GM21367 (cell line): ENCODE results near the gene RPL10.

ENCODE experiments used
- ATAC-seq: cut with Tn5 transposase; IDR thresholded peaks from one replicate; pipeline ENCODE4 v1.9.1; 2021; ENCODE audit not compliant: unreplicated experiment

The RPL10 gene

DNA sequence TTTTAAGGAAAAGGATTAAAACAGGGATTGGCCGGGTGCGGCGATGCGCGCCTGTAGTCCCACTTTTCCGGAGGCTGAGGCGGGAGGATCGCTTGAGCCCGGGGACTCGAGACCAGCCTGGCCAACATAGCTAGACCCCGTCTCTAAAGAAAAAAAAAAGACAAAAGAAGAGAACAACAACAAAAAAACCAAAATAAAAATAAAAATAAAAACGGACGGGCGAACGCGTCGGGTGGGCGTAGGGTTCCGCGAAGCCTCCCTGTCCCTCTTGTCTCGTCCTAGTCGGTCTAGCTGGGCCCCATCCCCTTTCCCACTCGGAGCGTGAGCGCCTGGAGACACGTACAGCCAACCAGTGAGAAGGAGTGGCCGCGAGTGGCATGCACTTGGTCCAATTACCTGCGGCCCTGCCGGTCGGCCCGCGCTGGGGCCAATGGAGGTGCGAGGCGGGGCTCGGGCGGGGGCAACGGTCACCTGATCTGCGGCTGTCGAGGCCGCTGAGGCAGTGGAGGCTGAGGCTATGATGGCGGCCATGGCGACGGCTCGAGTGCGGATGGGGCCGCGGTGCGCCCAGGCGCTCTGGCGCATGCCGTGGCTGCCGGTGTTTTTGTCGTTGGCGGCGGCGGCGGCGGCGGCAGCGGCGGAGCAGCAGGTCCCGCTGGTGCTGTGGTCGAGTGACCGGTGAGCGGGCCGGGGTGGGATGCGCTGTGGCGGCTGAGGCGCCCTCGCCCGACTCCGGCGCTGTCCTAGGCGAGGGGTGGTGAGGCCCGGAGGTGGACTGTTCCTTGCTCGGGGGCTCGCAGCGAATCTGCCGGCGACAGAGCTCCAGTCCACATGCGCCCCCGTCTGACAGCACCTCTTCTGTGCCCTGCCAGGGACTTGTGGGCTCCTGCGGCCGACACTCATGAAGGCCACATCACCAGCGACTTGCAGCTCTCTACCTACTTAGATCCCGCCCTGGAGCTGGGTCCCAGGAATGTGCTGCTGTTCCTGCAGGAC lies 30.3 kb downstream of the RPL10 start, which contains the start of gene ATP6AP1:
Gene ATP6AP1, plus strand, starts transcription at position 502 of the 996 bp plus-strand sequence. Its CDS starts 16 bp downstream, at position 518.
- peak; percentile 94 for ATAC-seq

- no peak for ATAC-seq
Measured at GRCh38 chrX:154429711-154430110, 31.5 kb downstream of the RPL10 start.

- ATAC-seq = no peak
Measured at GRCh38 chrX:154430479-154430878, 32.3 kb downstream of the RPL10 start.

DNA sequence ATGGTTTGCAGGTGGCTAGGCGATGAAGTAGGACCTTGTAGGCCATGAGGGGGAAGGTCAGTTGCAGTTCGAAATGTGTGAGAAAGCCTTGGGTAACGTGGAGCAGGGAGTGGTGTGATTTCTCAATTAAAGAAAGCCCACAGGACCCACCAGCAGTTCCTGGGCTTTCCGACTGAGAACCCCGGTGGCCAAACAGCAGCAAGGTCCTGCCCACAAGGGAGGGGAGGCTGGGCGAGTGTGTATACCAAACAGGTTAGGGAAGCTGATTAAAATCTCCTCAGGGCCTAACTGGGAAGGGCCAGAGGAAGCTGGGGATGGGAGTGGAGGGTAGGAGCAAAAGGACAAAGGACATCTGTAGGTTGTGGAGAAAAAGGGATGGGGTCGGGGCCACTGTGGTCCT lies 32.7 kb downstream of the RPL10 start:
- ATAC-seq = no peak

DNA sequence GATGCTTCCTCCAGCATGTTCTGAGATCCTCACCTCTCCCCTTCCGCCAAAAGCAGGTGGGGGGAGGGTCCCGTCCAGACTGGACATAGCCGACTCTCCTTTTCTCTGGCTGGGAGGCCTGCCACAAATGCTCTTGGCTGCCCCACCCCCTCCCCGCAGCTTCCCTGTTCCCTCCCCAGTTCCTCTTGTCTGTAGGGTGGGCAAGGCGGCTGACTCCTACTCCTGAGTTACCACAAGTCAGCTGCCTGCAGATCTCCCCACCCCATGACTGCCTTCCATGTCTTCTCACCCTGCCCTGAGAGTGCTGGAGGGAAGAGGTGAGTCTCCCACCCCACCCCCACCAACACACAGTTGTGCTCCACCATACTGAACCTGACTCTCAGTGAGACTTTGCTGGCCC lies 33.2 kb downstream of the RPL10 start:
- ATAC-seq = no peak

GRCh38 chrX:154432210-154432609 lies 34.0 kb downstream of the RPL10 start:
- ATAC-seq = no peak

DNA sequence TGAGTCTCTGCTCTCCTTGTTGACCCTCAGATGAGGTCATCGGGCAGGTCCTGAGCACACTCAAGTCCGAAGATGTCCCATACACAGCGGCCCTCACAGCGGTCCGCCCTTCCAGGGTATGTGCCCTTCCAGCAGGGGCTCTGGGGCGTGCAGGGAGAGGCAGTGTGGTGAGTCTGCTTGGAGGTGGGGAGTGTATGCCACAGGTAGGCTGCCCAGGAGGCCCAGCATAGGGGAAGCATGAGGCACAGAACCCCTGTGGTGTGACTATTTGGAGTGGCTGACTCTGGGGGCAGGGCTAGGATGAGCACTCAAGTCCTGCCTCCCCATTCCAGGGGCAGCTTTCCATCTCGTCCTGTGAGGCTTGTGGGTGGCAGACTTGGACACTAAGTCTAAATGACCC lies 35.4 kb downstream of the RPL10 start:
- no peak for ATAC-seq

DNA sequence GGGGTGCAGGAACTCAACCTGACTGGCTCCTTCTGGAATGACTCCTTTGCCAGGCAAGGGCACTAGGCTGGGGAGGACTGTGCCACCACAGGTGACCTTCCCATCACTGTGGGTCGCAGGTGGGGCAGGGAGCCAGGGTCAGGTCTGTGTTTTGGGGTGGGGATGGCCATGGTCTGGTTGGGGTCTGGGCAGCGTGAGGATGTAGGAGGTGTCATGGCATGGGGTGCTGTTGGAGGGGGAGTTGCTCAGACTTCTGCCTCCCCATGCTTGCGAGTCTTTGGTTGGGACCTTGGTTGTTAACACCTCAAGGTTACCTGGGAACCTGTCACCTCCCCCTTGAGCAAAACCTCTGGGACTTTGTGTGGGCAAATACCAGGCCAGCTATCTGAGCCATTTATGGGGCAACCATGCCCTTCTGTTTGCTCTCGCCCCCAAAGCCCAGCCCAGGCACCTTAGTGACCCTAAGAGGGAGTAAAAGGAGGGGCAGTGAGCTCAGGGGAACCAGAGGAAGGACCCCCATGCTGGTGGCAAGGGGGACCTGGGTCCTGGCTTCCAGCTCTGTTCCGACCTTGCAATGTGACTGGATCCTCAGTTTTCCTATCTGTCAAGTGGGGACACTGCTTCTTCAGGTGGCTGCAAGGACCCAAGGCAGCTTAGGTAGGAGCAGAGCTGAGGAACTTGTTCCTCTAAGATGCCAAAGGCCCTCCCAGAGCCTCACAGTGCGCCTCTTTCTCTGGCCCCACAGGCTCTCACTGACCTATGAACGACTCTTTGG lies 36.4 kb downstream of the RPL10 start:
- ATAC-seq = no peak

- ATAC-seq = no peak
Measured at GRCh38 chrX:154435171-154435733, 37.1 kb downstream of the RPL10 start.

GRCh38 chrX:154436374-154436982 lies 38.3 kb downstream of the RPL10 start:
- peak; percentile 18 for ATAC-seq

GRCh38 chrX:154436983-154437752 lies 39.0 kb downstream of the RPL10 start, which contains the start of gene GDI1:
Gene GDI1 (plus strand): TSS chrX:154437154. CDS start chrX:154437255, 101 bp downstream.
- ATAC-seq = peak; percentile 36

GRCh38 chrX:154437971-154438893 lies 40.1 kb downstream of the RPL10 start:
- no peak for ATAC-seq

GRCh38 chrX:154439841-154440240 lies 41.7 kb downstream of the RPL10 start:
- ATAC-seq = no peak

GRCh38 chrX:154440623-154441357 lies 42.6 kb downstream of the RPL10 start:
- ATAC-seq = no peak

GRCh38 chrX:154441564-154441963 lies 43.4 kb downstream of the RPL10 start:
- no peak for ATAC-seq

DNA sequence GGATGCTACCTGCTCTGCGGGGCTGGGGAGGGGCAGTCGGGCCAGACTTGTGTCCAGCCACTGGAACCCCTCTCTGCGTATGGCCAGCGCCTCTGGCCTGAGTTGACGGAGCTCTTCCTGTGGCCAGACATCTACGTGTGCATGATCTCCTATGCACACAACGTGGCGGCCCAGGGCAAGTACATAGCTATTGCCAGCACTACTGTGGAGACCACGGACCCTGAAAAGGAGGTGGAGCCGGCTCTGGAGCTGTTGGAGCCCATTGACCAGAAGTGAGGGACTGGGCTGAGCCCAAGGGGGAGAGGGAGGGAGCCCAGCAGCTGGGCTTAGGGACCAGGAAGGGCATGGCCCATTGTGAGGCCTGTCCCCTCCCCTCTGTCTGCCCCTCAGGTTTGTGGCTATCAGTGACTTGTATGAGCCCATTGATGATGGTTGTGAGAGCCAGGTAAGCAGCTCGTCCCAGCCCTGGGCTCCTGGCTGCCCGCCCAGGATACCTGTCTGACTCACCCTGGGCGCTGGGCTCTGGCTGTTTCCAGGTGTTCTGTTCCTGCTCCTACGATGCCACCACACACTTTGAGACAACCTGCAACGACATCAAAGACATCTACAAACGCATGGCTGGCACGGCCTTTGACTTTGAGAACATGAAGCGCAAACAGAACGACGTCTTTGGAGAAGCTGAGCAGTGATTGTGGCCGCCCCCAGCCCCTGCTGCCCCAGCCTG lies 44.0 kb downstream of the RPL10 start:
- no peak for ATAC-seq

DNA sequence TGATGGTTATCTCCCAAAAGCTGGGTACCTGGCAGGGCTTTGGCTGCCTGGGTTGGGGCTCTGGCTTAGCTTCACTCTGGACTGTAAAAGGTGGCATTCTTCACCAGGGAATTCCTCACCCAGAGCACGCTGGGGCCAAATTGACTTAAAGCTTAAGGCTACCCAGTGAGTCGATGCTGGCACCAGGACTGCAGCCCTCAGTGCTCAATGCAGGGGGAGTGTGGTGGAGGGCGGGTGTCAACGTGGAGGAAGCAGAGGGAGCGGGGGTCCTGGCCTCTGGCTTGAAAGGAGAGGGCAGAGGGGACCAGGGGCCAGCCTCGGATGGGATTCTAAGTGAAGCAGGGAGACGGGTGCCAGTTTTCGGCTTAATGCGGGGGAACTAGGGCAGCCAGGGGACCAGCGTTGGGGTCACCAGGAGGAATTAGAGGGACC lies 45.3 kb downstream of the RPL10 start:
- ATAC-seq = no peak
